Activated naive CD8-positive, alpha-beta T cell treated with anti-CD3 and anti-CD28 coated beads for 36 hours (primary cell): ENCODE results near the gene CCNC. TPM values are rescaled to one million over a fixed set of nuclear protein-coding genes. Genes with fewer than 3 reads are reported as not detected.

Source experiments
- DNase-seq: peaks from one replicate; pipeline ENCODE4 v3.0.0; 2021
- H3K27ac Mint-ChIP-seq: one replicate; pipeline ENCODE4 v1.8.0; 2022; ENCODE audit warnings: mild to moderate bottlenecking, moderate library complexity, mixed read lengths
- H3K27me3 Mint-ChIP-seq: one replicate; pipeline ENCODE4 v1.8.0; 2022; ENCODE audit warnings: mild to moderate bottlenecking, mixed read lengths
- H3K36me3 Mint-ChIP-seq: one replicate; pipeline ENCODE4 v1.8.0; 2021; ENCODE audit warnings: mild to moderate bottlenecking, mixed read lengths
- H3K4me1 Mint-ChIP-seq: one replicate; pipeline ENCODE4 v1.8.0; 2021; ENCODE audit warnings: mixed read lengths
- H3K4me3 Mint-ChIP-seq: one replicate; pipeline ENCODE4 v1.8.0; 2022; ENCODE audit warnings: mild to moderate bottlenecking, moderate library complexity, mixed read lengths
- H3K9me3 Mint-ChIP-seq: one replicate; pipeline ENCODE4 v1.8.0; 2022; ENCODE audit warnings: mixed read lengths
- total RNA-seq, 2 experiments: library from RNA; stranded (reverse); gene quantifications; one replicate each; pipeline ENCODE4 v1.2.3, GENCODE V29; 2021

CCNC gene
- total RNA-seq, 2 experiments from 2014 or later, result 77.3 to 80.5 TPM

DNA sequence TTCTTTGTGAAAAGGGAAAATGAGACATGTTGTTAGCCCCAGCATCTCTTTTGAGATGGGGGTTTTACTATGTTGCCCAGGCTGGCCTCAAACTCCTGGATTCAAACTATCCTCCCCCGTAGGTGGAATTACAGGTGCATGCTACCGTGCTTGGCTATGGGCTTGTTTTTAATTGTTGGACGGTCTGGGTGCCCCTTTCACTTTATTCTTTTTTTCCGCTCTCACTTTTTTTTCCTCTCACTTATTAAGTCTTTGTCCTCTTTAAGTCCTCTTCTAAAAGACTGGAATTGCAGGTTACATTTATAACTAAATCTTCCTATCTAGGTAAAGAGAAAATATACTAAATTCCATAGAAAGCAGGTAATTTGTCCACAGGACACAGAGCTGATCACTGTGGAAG, 19.3 kb upstream of the CCNC start:
- Mint-ChIP-seq H3K27me3 (peaks cover 71% of the 10 kb centered on the region), H3K9me3 (no peaks in the 10 kb centered on the region), H3K4me1 (peaks cover 19% of the 10 kb centered on the region), H3K27ac (no peak overlapping the region), H3K4me3 (no peak overlapping the region), H3K36me3 (no peaks in the 10 kb centered on the region)
- no peak for DNase-seq

- no peaks in the 10 kb centered on the region for H3K36me3 Mint-ChIP-seq
- no peak overlapping the region for H3K4me3 Mint-ChIP-seq
- H3K27ac Mint-ChIP-seq, result no peak overlapping the region
These were observed 11.3 kb upstream of the CCNC start for GRCh38 chr6:99579781-99580180.

GRCh38 chr6:99575544-99576227, 7.2 kb upstream of the CCNC start:
- Mint-ChIP-seq H3K9me3 (no peaks in the 10 kb centered on the region), H3K4me3 (no peak overlapping the region), H3K36me3 (no peaks in the 10 kb centered on the region), H3K27me3 (peaks cover 26% of the 10 kb centered on the region), H3K4me1 (no peaks in the 10 kb centered on the region), H3K27ac (no peak overlapping the region)
- DNase-seq, result no peak

More at GRCh38 chr6:99579781-99580180, 11.3 kb upstream of the CCNC start:
- Mint-ChIP-seq H3K4me1 (no peaks in the 10 kb centered on the region), H3K27me3 (peaks cover 45% of the 10 kb centered on the region), H3K9me3 (no peaks in the 10 kb centered on the region)
- DNase-seq, result no peak

DNA sequence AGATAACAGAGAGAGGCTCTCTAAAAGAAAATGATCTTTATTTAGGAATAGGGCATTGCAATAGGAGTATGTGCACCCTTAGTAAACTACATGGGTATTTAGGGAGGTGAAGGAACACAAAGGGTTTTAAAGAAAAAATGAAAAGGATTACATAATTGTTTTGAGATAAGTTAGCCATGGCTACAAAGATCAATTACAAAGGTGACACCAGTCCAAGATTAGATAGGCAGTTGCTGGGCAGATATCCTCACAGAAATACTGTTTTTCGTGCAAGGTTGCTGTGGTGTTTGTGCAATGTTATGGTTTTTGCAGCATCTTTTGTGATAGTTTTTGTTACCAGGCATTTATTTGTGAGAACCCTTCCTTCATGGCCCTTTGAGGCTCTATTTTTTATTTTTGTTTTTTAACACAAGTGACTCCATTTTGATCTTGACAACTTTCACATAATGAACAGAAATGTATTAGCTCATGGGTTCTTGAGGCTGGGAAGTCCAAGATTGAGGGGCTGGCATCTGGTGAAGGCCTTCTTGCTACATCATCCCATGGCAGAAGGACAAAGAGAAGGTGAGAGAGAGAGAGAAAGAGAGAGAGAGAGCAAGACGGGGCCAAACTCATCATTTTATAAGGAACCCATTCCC, 5.6 kb upstream of the CCNC start:
- H3K4me1 Mint-ChIP-seq, result no peaks in the 10 kb centered on the region
- no peak overlapping the region for H3K27ac Mint-ChIP-seq
- H3K36me3 Mint-ChIP-seq, result no peaks in the 10 kb centered on the region
- H3K9me3 Mint-ChIP-seq, result no peaks in the 10 kb centered on the region
- DNase-seq, result no peak
- H3K27me3 Mint-ChIP-seq, result peaks cover 14% of the 10 kb centered on the region
- H3K4me3 Mint-ChIP-seq, result no peak overlapping the region

GRCh38 chr6:99563056-99563723, 5.3 kb downstream of the CCNC start:
- H3K36me3 Mint-ChIP-seq, result peaks cover 3% of the 10 kb centered on the region
- no peaks in the 10 kb centered on the region for H3K27me3 Mint-ChIP-seq
- H3K4me1 Mint-ChIP-seq, result peaks cover 28% of the 10 kb centered on the region
- no peaks in the 10 kb centered on the region for H3K9me3 Mint-ChIP-seq
- H3K4me3 Mint-ChIP-seq, result no peak overlapping the region
- H3K27ac Mint-ChIP-seq, result no peak overlapping the region
- no peak for DNase-seq

DNA sequence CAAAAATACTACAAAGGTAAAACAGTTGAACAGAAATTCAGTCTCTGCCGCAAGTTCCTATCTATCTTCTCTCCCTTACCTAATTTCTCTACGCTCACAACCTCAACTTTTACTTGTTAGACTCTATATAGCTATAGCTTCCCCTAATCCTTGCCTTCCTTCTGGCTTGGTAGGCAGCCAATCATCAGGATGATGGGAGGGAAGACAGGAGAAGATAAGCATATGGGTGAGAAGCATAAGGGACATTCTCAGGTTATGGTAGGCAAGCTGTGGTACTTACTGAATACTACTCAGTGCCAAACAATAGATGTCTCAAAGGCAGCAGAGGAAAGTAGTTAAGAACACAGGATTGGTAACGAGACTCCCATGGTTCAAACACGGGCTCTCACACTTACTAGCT, 7.8 kb downstream of the CCNC start:
- H3K4me1 Mint-ChIP-seq, result peaks cover 19% of the 10 kb centered on the region
- peaks cover 2% of the 10 kb centered on the region for H3K9me3 Mint-ChIP-seq
- peaks cover 22% of the 10 kb centered on the region for H3K36me3 Mint-ChIP-seq
- H3K27ac Mint-ChIP-seq, result no peak overlapping the region
- no peaks in the 10 kb centered on the region for H3K27me3 Mint-ChIP-seq
- H3K4me3 Mint-ChIP-seq, result no peak overlapping the region
- DNase-seq, result no peak

GRCh38 chr6:99559057-99559456, 9.4 kb downstream of the CCNC start:
- no peak for DNase-seq
- H3K9me3 Mint-ChIP-seq, result peaks cover 2% of the 10 kb centered on the region
- H3K27ac Mint-ChIP-seq, result no peak overlapping the region
- H3K4me1 Mint-ChIP-seq, result peaks cover 12% of the 10 kb centered on the region
- H3K36me3 Mint-ChIP-seq, result peaks cover 28% of the 10 kb centered on the region
- no peak overlapping the region for H3K4me3 Mint-ChIP-seq
- no peaks in the 10 kb centered on the region for H3K27me3 Mint-ChIP-seq

GRCh38 chr6:99553888-99554287, 14.6 kb downstream of the CCNC start:
- peaks cover 2% of the 10 kb centered on the region for H3K4me1 Mint-ChIP-seq
- H3K4me3 Mint-ChIP-seq, result no peak overlapping the region
- no peak for DNase-seq
- H3K9me3 Mint-ChIP-seq, result peaks cover 2% of the 10 kb centered on the region
- H3K27me3 Mint-ChIP-seq, result no peaks in the 10 kb centered on the region
- peaks cover 31% of the 10 kb centered on the region for H3K36me3 Mint-ChIP-seq
- H3K27ac Mint-ChIP-seq, result no peak overlapping the region

- Mint-ChIP-seq H3K4me1 (peaks cover 2% of the 10 kb centered on the region), H3K27ac (no peak overlapping the region), H3K27me3 (no peaks in the 10 kb centered on the region), H3K9me3 (no peaks in the 10 kb centered on the region), H3K36me3 (peaks cover 23% of the 10 kb centered on the region), H3K4me3 (no peak overlapping the region)
- DNase-seq, result no peak
These were observed 18.3 kb downstream of the CCNC start for GRCh38 chr6:99550046-99550748.

DNA sequence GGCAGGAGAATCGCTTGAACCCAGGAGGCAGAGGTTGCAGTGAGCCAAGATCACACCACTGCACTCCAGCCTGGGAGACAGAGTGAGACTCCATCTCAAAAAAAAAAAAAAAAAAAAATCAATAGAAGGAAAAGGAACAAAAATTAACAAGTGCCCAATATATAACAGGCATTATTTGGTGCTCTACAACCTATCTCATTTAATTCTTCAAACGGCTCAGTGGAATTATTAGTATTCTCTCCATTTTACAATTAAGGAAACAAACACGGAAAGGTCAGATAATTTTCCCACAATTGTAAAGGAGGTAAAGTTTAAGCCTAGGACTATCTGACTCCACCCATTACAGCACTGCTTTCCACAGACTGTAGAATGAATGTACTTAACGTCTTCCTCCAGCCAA, 19.8 kb downstream of the CCNC start:
- H3K9me3 Mint-ChIP-seq, result no peaks in the 10 kb centered on the region
- no peak overlapping the region for H3K27ac Mint-ChIP-seq
- H3K4me3 Mint-ChIP-seq, result no peak overlapping the region
- H3K36me3 Mint-ChIP-seq, result peaks cover 23% of the 10 kb centered on the region
- no peaks in the 10 kb centered on the region for H3K27me3 Mint-ChIP-seq
- DNase-seq, result no peak
- peaks cover 4% of the 10 kb centered on the region for H3K4me1 Mint-ChIP-seq

GRCh38 chr6:99547526-99547925, 20.9 kb downstream of the CCNC start:
- Mint-ChIP-seq H3K4me1 (peaks cover 4% of the 10 kb centered on the region), H3K4me3 (no peak overlapping the region), H3K27ac (no peak overlapping the region), H3K36me3 (peaks cover 18% of the 10 kb centered on the region), H3K9me3 (no peaks in the 10 kb centered on the region), H3K27me3 (no peaks in the 10 kb centered on the region)
- DNase-seq, result no peak

GRCh38 chr6:99545442-99545841, 23.0 kb downstream of the CCNC start:
- Mint-ChIP-seq H3K27me3 (no peaks in the 10 kb centered on the region), H3K36me3 (peaks cover 21% of the 10 kb centered on the region), H3K4me1 (peaks cover 4% of the 10 kb centered on the region), H3K9me3 (no peaks in the 10 kb centered on the region), H3K27ac (no peak overlapping the region), H3K4me3 (no peak overlapping the region)
- DNase-seq, result no peak

DNA sequence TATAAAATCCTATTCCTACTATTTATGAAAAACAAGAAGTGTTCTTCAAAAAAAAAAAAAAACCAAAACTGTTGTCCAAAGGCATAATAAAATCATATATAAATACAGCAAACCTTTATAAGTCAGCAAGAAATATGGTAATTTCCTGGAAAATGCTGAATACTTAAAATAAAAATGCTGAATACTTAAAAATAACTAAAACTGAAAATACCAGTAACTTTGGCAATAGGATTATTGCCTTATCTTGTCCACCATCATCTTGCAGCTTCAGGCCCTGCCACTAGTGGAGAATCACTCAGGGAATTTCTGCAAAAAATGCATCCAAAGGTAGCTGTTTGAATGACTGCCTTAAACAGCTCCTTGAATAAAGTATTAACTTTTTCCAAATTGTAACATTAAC, 24.5 kb downstream of the CCNC start:
- Mint-ChIP-seq H3K4me1 (peaks cover 2% of the 10 kb centered on the region), H3K9me3 (no peaks in the 10 kb centered on the region), H3K4me3 (no peak overlapping the region), H3K27me3 (no peaks in the 10 kb centered on the region), H3K36me3 (peaks cover 21% of the 10 kb centered on the region), H3K27ac (no peak overlapping the region)
- DNase-seq, result no peak

- Mint-ChIP-seq H3K9me3 (no peaks in the 10 kb centered on the region), H3K27me3 (no peaks in the 10 kb centered on the region), H3K27ac (no peak overlapping the region), H3K4me1 (peaks cover 2% of the 10 kb centered on the region), H3K36me3 (peaks cover 5% of the 10 kb centered on the region), H3K4me3 (no peak overlapping the region)
- no peak for DNase-seq
These were observed 37.8 kb downstream of the CCNC start for GRCh38 chr6:99530627-99531026.

DNA sequence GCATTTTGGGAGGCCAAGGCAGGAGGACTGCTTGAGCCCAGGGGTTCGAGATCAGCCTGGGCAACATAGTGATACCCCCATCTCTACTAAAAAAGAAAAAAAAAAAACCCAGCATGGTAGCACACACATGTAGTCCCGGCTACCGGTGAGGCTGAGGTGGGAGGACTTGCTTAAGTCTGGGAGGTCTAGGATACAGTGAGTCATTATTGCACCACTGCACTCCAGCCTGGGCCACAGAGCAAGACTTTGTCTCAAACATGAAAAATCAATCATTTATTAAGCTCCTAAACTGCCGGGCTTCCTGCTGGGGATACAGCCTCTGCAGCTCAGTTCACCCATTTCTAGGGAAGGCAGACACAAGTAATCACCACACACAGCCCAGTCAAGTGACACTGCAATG, 45.9 kb downstream of the CCNC start:
- Mint-ChIP-seq H3K27ac (no peak overlapping the region), H3K9me3 (no peaks in the 10 kb centered on the region), H3K36me3 (no peaks in the 10 kb centered on the region), H3K4me1 (peaks cover 16% of the 10 kb centered on the region), H3K4me3 (no peak overlapping the region), H3K27me3 (no peaks in the 10 kb centered on the region)
- DNase-seq, result no peak
